HepG2 (cell line): ENCODE results near the gene SPOP.

Source experiments
- ATAD3A ChIP-seq: sonication (generic); formaldehyde crosslinking; IDR thresholded peaks from 2 replicates; pipeline ENCODE4 v1.4.0; 2020; ENCODE audit warnings: missing genetic modification reagents
- CBX5 ChIP-seq: sonication (generic); formaldehyde crosslinking; IDR thresholded peaks from 2 replicates; pipeline ENCODE4 v1.4.0; 2020; ENCODE audit warnings: missing genetic modification reagents, borderline replicate concordance
- EP300 ChIP-seq, 3 experiments: sonication (generic) in 1 of 3; formaldehyde crosslinking in 1 of 3; IDR thresholded peaks; 2 replicates each; pipeline versions ENCODE4 v1.5.1 to v1.6.1; 2011 to 2020; ENCODE audit warnings: low read depth in 2 of 3, low read length in 2 of 3, borderline replicate concordance in 1 of 3, improper control_type of control experiment in 1 of 3, mild to moderate bottlenecking in 1 of 3, missing genetic modification reagents in 1 of 3, moderate library complexity in 1 of 3
- POLR2AphosphoS5 ChIP-seq: IDR thresholded peaks from 2 replicates; pipeline ENCODE4 v1.6.1; 2012; ENCODE audit warnings: low read depth, low read length
- TCF7 ChIP-seq: sonication (generic); IDR thresholded peaks from 2 replicates; pipeline ENCODE4 v1.6.1; 2016; ENCODE audit warnings: antibody characterized with exemption, low read depth
- ZNF746 ChIP-seq: sonication (generic); formaldehyde crosslinking; IDR thresholded peaks from 2 replicates; pipeline ENCODE4 v1.8.0; 2022; ENCODE audit warnings: mild to moderate bottlenecking, missing genetic modification reagents
- ZNF790 ChIP-seq: sonication (generic); formaldehyde crosslinking; IDR thresholded peaks from 2 replicates; pipeline ENCODE4 v1.8.0; 2022; ENCODE audit warnings: missing genetic modification reagents, mild to moderate bottlenecking, borderline replicate concordance
- TF ChIP-seq, protein P1 (sequence below): IDR thresholded peaks from 2 replicates; pipeline ENCODE4 v1.6.1; 2012; ENCODE audit warnings: inconsistent platforms
- TF ChIP-seq, protein P2 (sequence below): sonication (generic); formaldehyde crosslinking; IDR thresholded peaks from 2 replicates; pipeline ENCODE4 v1.4.0; 2020; ENCODE audit warnings: missing genetic modification reagents, mild to moderate bottlenecking, borderline replicate concordance
- TF ChIP-seq, protein P3 (sequence below): sonication (generic); formaldehyde crosslinking; IDR thresholded peaks from 2 replicates; pipeline ENCODE4 v1.5.0; 2020; ENCODE audit warnings: mild to moderate bottlenecking, missing genetic modification reagents, moderate library complexity
- TF ChIP-seq, protein P4 (sequence below), 2 experiments: sonication (generic) in 1 of 2; formaldehyde crosslinking in 1 of 2; IDR thresholded peaks; 2 replicates each; pipeline versions ENCODE4 v1.5.1 to v1.6.1; 2011 to 2020; ENCODE audit warnings: borderline replicate concordance in 1 of 2, low read depth in 1 of 2, low read length in 1 of 2, mild to moderate bottlenecking in 1 of 2, missing genetic modification reagents in 1 of 2, moderate library complexity in 1 of 2

DNA sequence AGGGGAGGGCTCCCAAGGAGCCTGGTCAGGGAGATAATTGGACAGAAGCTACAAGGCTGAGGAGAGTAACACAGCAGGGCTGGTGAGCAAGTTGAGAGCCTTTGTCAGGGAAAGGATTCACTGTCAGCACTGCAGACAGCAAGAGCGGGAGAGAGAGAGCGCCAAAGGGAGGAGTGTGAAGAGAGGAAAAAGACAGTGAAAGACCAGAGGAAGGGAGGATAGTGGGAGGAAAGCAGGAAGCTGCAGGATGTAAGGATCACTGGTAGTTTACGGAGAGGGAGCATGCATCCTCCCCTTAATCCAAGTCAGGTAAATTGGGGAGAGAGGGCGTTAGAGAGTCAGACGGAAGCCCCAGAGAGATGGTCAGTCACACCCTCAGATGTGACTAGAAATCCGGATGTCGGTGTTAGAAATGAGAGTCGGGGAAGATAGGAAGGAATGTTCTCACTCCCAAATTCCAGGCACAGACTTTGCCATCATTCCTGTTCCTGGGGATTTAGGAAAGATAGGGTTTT is 13.8 kb upstream of the SPOP start:
- TF ChIP-seq, protein P1, sequence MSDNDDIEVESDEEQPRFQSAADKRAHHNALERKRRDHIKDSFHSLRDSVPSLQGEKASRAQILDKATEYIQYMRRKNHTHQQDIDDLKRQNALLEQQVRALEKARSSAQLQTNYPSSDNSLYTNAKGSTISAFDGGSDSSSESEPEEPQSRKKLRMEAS: no peak
- TF ChIP-seq POLR2AphosphoS5: no peak
- TF ChIP-seq ZNF790 (CRISPR knock-in tag): no peak
- TF ChIP-seq TCF7: no peak
- no peak for TF ChIP-seq ZNF746 (CRISPR knock-in tag)
- TF ChIP-seq, protein P2, sequence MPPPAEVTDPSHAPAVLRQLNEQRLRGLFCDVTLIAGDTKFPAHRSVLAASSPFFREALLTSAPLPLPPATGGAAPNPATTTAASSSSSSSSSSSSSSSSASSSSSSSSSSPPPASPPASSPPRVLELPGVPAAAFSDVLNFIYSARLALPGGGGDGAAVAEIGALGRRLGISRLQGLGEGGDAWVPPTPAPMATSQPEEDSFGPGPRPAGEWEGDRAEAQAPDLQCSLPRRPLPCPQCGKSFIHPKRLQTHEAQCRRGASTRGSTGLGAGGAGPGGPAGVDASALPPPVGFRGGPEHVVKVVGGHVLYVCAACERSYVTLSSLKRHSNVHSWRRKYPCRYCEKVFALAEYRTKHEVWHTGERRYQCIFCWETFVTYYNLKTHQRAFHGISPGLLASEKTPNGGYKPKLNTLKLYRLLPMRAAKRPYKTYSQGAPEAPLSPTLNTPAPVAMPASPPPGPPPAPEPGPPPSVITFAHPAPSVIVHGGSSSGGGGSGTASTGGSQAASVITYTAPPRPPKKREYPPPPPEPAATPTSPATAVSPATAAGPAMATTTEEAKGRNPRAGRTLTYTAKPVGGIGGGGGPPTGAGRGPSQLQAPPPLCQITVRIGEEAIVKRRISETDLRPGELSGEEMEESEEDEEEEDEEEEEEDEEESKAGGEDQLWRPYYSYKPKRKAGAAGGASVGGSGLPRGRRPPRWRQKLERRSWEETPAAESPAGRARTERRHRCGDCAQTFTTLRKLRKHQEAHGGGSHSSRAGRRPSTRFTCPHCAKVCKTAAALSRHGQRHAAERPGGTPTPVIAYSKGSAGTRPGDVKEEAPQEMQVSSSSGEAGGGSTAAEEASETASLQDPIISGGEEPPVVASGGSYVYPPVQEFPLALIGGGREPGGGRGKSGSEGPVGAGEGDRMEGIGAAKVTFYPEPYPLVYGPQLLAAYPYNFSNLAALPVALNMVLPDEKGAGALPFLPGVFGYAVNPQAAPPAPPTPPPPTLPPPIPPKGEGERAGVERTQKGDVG: no peak
- TF ChIP-seq, protein P3, sequence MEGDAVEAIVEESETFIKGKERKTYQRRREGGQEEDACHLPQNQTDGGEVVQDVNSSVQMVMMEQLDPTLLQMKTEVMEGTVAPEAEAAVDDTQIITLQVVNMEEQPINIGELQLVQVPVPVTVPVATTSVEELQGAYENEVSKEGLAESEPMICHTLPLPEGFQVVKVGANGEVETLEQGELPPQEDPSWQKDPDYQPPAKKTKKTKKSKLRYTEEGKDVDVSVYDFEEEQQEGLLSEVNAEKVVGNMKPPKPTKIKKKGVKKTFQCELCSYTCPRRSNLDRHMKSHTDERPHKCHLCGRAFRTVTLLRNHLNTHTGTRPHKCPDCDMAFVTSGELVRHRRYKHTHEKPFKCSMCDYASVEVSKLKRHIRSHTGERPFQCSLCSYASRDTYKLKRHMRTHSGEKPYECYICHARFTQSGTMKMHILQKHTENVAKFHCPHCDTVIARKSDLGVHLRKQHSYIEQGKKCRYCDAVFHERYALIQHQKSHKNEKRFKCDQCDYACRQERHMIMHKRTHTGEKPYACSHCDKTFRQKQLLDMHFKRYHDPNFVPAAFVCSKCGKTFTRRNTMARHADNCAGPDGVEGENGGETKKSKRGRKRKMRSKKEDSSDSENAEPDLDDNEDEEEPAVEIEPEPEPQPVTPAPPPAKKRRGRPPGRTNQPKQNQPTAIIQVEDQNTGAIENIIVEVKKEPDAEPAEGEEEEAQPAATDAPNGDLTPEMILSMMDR (CRISPR knock-in tag): no peak
- no peak for TF ChIP-seq ATAD3A (CRISPR knock-in tag)
- TF ChIP-seq CBX5 (CRISPR knock-in tag): no peak
- TF ChIP-seq, protein P4, sequence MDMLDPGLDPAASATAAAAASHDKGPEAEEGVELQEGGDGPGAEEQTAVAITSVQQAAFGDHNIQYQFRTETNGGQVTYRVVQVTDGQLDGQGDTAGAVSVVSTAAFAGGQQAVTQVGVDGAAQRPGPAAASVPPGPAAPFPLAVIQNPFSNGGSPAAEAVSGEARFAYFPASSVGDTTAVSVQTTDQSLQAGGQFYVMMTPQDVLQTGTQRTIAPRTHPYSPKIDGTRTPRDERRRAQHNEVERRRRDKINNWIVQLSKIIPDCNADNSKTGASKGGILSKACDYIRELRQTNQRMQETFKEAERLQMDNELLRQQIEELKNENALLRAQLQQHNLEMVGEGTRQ (IDR thresholded peaks at IDR 0.05; ENCODE audit: low read depth, low read length): no peak
- TF ChIP-seq, protein P4 (CRISPR knock-in tag; IDR thresholded peaks at IDR 0.05; ENCODE audit: borderline replicate concordance): no peak
- no peak for TF ChIP-seq EP300 (IDR thresholded peaks at IDR 0.05; ENCODE audit: low read depth in 2 of 2, low read length in 2 of 2)
- no peak for TF ChIP-seq EP300 (CRISPR knock-in tag; IDR thresholded peaks at IDR 0.05; ENCODE audit: borderline replicate concordance)
